Breast epithelium (tissue), 3 donors: ENCODE measurements around the gene ALKAL2.

ENCODE experiments used
- POLR2A ChIP-seq: fragments of 450-650 bp; IDR thresholded peaks from one replicate; pipeline ENCODE4 v1.6.1; 2016; ENCODE audit warnings: antibody characterized with exemption, mild to moderate bottlenecking, moderate library complexity
- POLR2AphosphoS5 ChIP-seq, 3 donors: sonication (generic); formaldehyde crosslinking; IDR thresholded peaks; one replicate each; pipeline ENCODE4 v1.6.1; 2017; ENCODE audit warnings: antibody characterized with exemption in 3 of 3
- TF ChIP-seq, protein P1 (sequence below), 3 donors: fragments of 450-650 bp; IDR thresholded peaks; one replicate each; pipeline ENCODE4 v1.5.1; 2016 to 2017; ENCODE audit warnings: antibody characterized with exemption in 3 of 3, mild to moderate bottlenecking in 3 of 3, moderate library complexity in 3 of 3

DNA sequence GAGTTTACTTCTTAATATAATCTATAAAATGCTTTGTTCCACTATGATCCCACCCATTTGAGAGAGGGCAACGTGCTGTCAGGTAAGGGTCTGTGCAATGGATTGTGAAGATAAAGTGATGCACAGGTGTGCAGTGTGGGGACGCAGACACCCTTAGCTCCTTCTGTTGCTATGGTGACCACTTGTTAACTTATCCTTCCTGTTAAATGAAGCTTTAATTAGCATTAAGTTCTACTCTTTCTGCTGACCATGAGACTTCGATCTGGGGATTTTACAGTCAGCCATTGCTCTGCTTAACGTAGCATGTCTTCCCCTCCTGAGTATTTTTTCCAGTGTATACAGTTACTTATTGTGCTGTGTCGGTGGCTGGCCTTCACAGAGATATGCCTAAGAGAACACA lies 23.1 kb upstream of the ALKAL2 start:
- TF ChIP-seq, protein P1, sequence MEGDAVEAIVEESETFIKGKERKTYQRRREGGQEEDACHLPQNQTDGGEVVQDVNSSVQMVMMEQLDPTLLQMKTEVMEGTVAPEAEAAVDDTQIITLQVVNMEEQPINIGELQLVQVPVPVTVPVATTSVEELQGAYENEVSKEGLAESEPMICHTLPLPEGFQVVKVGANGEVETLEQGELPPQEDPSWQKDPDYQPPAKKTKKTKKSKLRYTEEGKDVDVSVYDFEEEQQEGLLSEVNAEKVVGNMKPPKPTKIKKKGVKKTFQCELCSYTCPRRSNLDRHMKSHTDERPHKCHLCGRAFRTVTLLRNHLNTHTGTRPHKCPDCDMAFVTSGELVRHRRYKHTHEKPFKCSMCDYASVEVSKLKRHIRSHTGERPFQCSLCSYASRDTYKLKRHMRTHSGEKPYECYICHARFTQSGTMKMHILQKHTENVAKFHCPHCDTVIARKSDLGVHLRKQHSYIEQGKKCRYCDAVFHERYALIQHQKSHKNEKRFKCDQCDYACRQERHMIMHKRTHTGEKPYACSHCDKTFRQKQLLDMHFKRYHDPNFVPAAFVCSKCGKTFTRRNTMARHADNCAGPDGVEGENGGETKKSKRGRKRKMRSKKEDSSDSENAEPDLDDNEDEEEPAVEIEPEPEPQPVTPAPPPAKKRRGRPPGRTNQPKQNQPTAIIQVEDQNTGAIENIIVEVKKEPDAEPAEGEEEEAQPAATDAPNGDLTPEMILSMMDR (IDR thresholded peaks at IDR 0.05) = no peak
- TF ChIP-seq POLR2AphosphoS5 (IDR thresholded peaks at IDR 0.05) = no peak
- TF ChIP-seq POLR2A = no peak
